ENCODE data around the gene OR8H3.

- TF ChIP-seq CTCF (conservative IDR thresholded peaks at IDR 0.05; ENCODE audit: low read depth, low read length) (no peak), EZH2 (IDR thresholded peaks at IDR 0.05; ENCODE audit: low read length, unreplicated experiment) (no peak), EZH2phosphoT487 (IDR thresholded peaks at IDR 0.05; ENCODE audit: borderline replicate concordance, low read length) (no peak)
Measured at GRCh38 chr11:56160217-56160616, 38.0 kb downstream of the OR8H3 start, which contains the start of gene OR8K5.

All from PC-3 (cell line).